IPS DF 6.9 (cell line): ENCODE results near the gene AFAP1.
A peak's percentile ranks its signal among the peaks of the same experiment; 100 is the strongest.

Experiments used
- DNase-seq: peaks from one replicate; pipeline ENCODE4 v3.0.0-alpha.2; 2013; ENCODE audit warnings: low read depth, low spot score
- H3K27ac ChIP-seq: one replicate; pipeline ENCODE4 v1.5.1; 2013; ENCODE audit warnings: low read length, control low read depth
- H3K27me3 ChIP-seq: 2 replicates; pipeline ENCODE4 v1.6.1; 2013; ENCODE audit warnings: mild to moderate bottlenecking, low read length; ENCODE audit not compliant: control insufficient read depth, insufficient read depth
- H3K36me3 ChIP-seq: 2 replicates; pipeline ENCODE4 v1.6.1; 2013; ENCODE audit warnings: low read length; ENCODE audit not compliant: control insufficient read depth, insufficient read depth
- H3K4me1 ChIP-seq: 2 replicates; pipeline ENCODE4 v1.6.1; 2013; ENCODE audit warnings: low read length; ENCODE audit not compliant: control insufficient read depth, insufficient read depth
- H3K4me3 ChIP-seq: 2 replicates; pipeline ENCODE4 v1.5.1; 2013; ENCODE audit warnings: mild to moderate bottlenecking, low read length
- H3K9me3 ChIP-seq: 2 replicates; pipeline ENCODE4 v1.6.1; 2013; ENCODE audit warnings: low read length, inconsistent platforms; ENCODE audit not compliant: control insufficient read depth, insufficient read depth
- WGBS: extraction: QIAGEN DNeasy Blood & Tissue Kit; methylation state at CpG from one replicate; pipeline ENCODE4 v1.1.7; 2013; ENCODE audit warnings: mixed read lengths, missing lambda C conversion rate; ENCODE audit not compliant: insufficient read length, insufficient coverage; 5-methylcytosine and 5-hydroxymethylcytosine counted together

Gene AFAP1

GRCh38 chr4:7777017-7777710 lies 162.5 kb downstream of the AFAP1 start:
- H3K27ac ChIP-seq: no peak overlapping the region

GRCh38 chr4:7775396-7775795 lies 164.3 kb downstream of the AFAP1 start:
- DNase-seq: no peak
- no peaks in the 10 kb centered on the region for H3K9me3 ChIP-seq

More at GRCh38 chr4:7777017-7777710, 162.5 kb downstream of the AFAP1 start:
- Histone ChIP-seq H3K4me3 (no peak overlapping the region), H3K9me3 (no peaks in the 10 kb centered on the region), H3K27me3 (no peaks in the 10 kb centered on the region), H3K4me1 (no peaks in the 10 kb centered on the region), H3K36me3 (peaks cover 11% of the 10 kb centered on the region; the same call in 1 of the 2 replicates)
- no peak for DNase-seq
- WGBS: no CpG with 5 or more reads among the region's 17 CpGs

GRCh38 chr4:7774301-7775294 lies 165.1 kb downstream of the AFAP1 start:
- WGBS: no CpG with 5 or more reads among the region's 22 CpGs
- Histone ChIP-seq H3K36me3 (peaks cover 11% of the 10 kb centered on the region; the same call in 1 of the 2 replicates), H3K27ac (no peak overlapping the region), H3K4me1 (no peaks in the 10 kb centered on the region), H3K9me3 (no peaks in the 10 kb centered on the region), H3K27me3 (no peaks in the 10 kb centered on the region), H3K4me3 (no peak overlapping the region)
- no peak for DNase-seq

More at GRCh38 chr4:7775396-7775795, 164.3 kb downstream of the AFAP1 start:
- Histone ChIP-seq H3K27me3 (no peaks in the 10 kb centered on the region), H3K4me3 (no peak overlapping the region), H3K27ac (no peak overlapping the region), H3K4me1 (no peaks in the 10 kb centered on the region), H3K36me3 (peaks cover 11% of the 10 kb centered on the region; the same call in 1 of the 2 replicates)
- whole genome bisulfite sequencing: no CpG with 5 or more reads among the region's 9 CpGs

GRCh38 chr4:7773401-7774180 lies 166.1 kb downstream of the AFAP1 start:
- peaks cover 11% of the 10 kb centered on the region; the same call in 1 of the 2 replicates for H3K36me3 ChIP-seq
- H3K27ac ChIP-seq: no peak overlapping the region
- H3K4me3 ChIP-seq: no peak overlapping the region
- DNase-seq: no peak
- WGBS: no CpG with 5 or more reads among the region's 24 CpGs
- H3K9me3 ChIP-seq: no peaks in the 10 kb centered on the region
- no peaks in the 10 kb centered on the region for H3K4me1 ChIP-seq
- H3K27me3 ChIP-seq: no peaks in the 10 kb centered on the region

- Histone ChIP-seq H3K36me3 (0 out of 2 replicates have a peak, but pooled peaks cover 7% of the 10 kb centered on the region), H3K4me1 (no peaks in the 10 kb centered on the region), H3K4me3 (no peak overlapping the region), H3K9me3 (no peaks in the 10 kb centered on the region), H3K27me3 (no peaks in the 10 kb centered on the region), H3K27ac (no peak overlapping the region)
- WGBS: no CpG with 5 or more reads among the region's 31 CpGs
- DNase-seq: no peak
These were observed 166.8 kb downstream of the AFAP1 start for GRCh38 chr4:7772711-7773385.

GRCh38 chr4:7771541-7772507 lies 167.8 kb downstream of the AFAP1 start:
- H3K36me3 ChIP-seq: 0 out of 2 replicates have a peak, but pooled peaks cover 7% of the 10 kb centered on the region
- H3K27me3 ChIP-seq: no peaks in the 10 kb centered on the region
- no peaks in the 10 kb centered on the region for H3K9me3 ChIP-seq
- H3K27ac ChIP-seq: no peak overlapping the region
- WGBS: no CpG with 5 or more reads among the region's 26 CpGs
- H3K4me1 ChIP-seq: no peaks in the 10 kb centered on the region
- DNase-seq: no peak
- no peak overlapping the region for H3K4me3 ChIP-seq

- Histone ChIP-seq H3K4me3 (no peak overlapping the region), H3K9me3 (no peaks in the 10 kb centered on the region), H3K4me1 (no peaks in the 10 kb centered on the region), H3K27ac (no peak overlapping the region), H3K36me3 (0 out of 2 replicates have a peak, but pooled peaks cover 7% of the 10 kb centered on the region), H3K27me3 (no peaks in the 10 kb centered on the region)
- WGBS: 80% methylated on average over 1 of the region's 6 CpGs
- no peak for DNase-seq
These were observed 168.6 kb downstream of the AFAP1 start for GRCh38 chr4:7771056-7771455.

- Histone ChIP-seq H3K27ac (no peak overlapping the region), H3K4me3 (no peak overlapping the region), H3K9me3 (no peaks in the 10 kb centered on the region), H3K4me1 (no peaks in the 10 kb centered on the region), H3K27me3 (no peaks in the 10 kb centered on the region), H3K36me3 (0 out of 2 replicates have a peak, but pooled peaks cover 7% of the 10 kb centered on the region)
- no CpG with 5 or more reads among the region's 13 CpGs for WGBS
- peak; percentile 9 for DNase-seq
These were observed 169.2 kb downstream of the AFAP1 start for GRCh38 chr4:7770224-7771050.
